ENCODE data around the gene ABHD18.

- TF ChIP-seq CTCF (IDR thresholded peaks at IDR 0.05) (no peak), POLR2A (IDR thresholded peaks at IDR 0.05) (no peak)
These were observed 64.7 kb downstream of the ABHD18 start for GRCh38 chr4:128029907-128030306.
